HepG2 (cell line): ENCODE data around the gene ENO2. TPM values are rescaled to one million over a fixed set of nuclear protein-coding genes. Genes with fewer than 3 reads are reported as not detected.

Experiments
- ATAC-seq: fragments of 200-7000 bp; cut with Tn5 transposase; 3 replicates; pipeline ENCODE4 v1.9.1; 2020; ENCODE audit warnings: mild to moderate bottlenecking, moderate library complexity
- BruUV-seq: library from RNA; stranded (reverse); fragments of 400-500 nt; replicated peaks from 2 replicates; lab custom pipeline; 2021; lab: Mats Ljungman, UMichigan
- CTCF ChIA-PET: fragments of 300-600 bp; formaldehyde crosslinking; extraction: SDS; loops from one replicate; lab custom pipeline; 2021; ENCODE audit warnings: low total read pairs, inconsistent platforms, low intra/inter-chr PET ratio; lab: Yijun Ruan, JAX
- POLR2A ChIA-PET: fragments of 350-600 bp; sonication (Branson Sonifier 250); formaldehyde crosslinking; loops from one replicate; lab custom pipeline; 2020; ENCODE audit warnings: antibody characterized with exemption, inconsistent platforms; lab: Yijun Ruan, JAX
- DNase-seq: peaks from one replicate; pipeline ENCODE4 v3.0.0-alpha.2; 2015; ENCODE audit warnings: low spot score
- FAIRE-seq: peaks from 3 replicates; lab custom pipeline; 2011; peaks lifted over from hg19 to GRCh38; lab: Jason Lieb, UNC
- H2AFZ ChIP-seq: one replicate; pipeline ENCODE4 v1.6.1; 2011; ENCODE audit warnings: low read length, inconsistent platforms
- H3K27ac ChIP-seq: fragments of 300-600 bp; 3 replicates; pipeline ENCODE4 v1.8.0; 2011; ENCODE audit warnings: mixed run types, mild to moderate bottlenecking, mixed read lengths, low read length, inconsistent platforms; ENCODE audit not compliant: insufficient read depth; ENCODE audit errors: extremely low read length
- H3K27me3 ChIP-seq, 2 experiments: fragments of 200-600 bp in 1 of 2; 2 replicates in 1 of 2; 3 replicates in 1 of 2; pipeline versions ENCODE4 v1.6.0 to v1.8.0; 2011; ENCODE audit warnings: low read length in 2 of 2, mild to moderate bottlenecking in 2 of 2, moderate library complexity in 2 of 2, inconsistent platforms in 1 of 2; ENCODE audit not compliant: insufficient read depth in 2 of 2, control insufficient read depth in 1 of 2
- H3K36me3 ChIP-seq, 2 experiments: fragments of 200-600 bp in 1 of 2; replicated peaks in 1 of 2; 2 replicates in 1 of 2; 3 replicates in 1 of 2; pipeline versions ENCODE4 v1.5.1 to v1.8.0; 2011; ENCODE audit warnings: low read length in 2 of 2, inconsistent platforms in 1 of 2; ENCODE audit not compliant: insufficient read depth in 2 of 2, control insufficient read depth in 1 of 2
- H3K4me1 ChIP-seq: 2 replicates; pipeline ENCODE4 v1.5.1; 2012; ENCODE audit warnings: low read length, inconsistent platforms; ENCODE audit not compliant: insufficient read depth
- H3K4me2 ChIP-seq: 2 replicates; pipeline ENCODE4 v1.6.0; 2011; ENCODE audit warnings: low read depth, low read length, inconsistent platforms
- H3K4me3 ChIP-seq, 3 experiments: fragments of 200-600 bp in 1 of 3; sonication (generic), shearing (Covaris generic) in 1 of 3; replicated peaks in 1 of 3; 2 replicates each; pipeline ENCODE4 v1.5.1; 2011 to 2016; ENCODE audit warnings: low read length in 3 of 3, inconsistent platforms in 2 of 3, low read depth in 2 of 3, mild to moderate bottlenecking in 2 of 3, control low read depth in 1 of 3, mixed read lengths in 1 of 3; ENCODE audit not compliant: insufficient read depth in 1 of 3
- H3K79me2 ChIP-seq: one replicate; pipeline ENCODE4 v1.6.1; 2011; ENCODE audit warnings: low read length, inconsistent platforms; ENCODE audit not compliant: insufficient read depth
- H3K9ac ChIP-seq: 2 replicates; pipeline ENCODE4 v1.6.0; 2011; ENCODE audit warnings: mild to moderate bottlenecking, low read depth, low read length, inconsistent platforms; ENCODE audit not compliant: insufficient read depth
- H3K9me3 ChIP-seq: 2 replicates; pipeline ENCODE4 v1.5.1; 2012; ENCODE audit warnings: mild to moderate bottlenecking, low read length
- H4K20me1 ChIP-seq: 2 replicates; pipeline ENCODE4 v1.6.0; 2011; ENCODE audit warnings: inconsistent platforms, mild to moderate bottlenecking, low read length, moderate library complexity; ENCODE audit not compliant: insufficient read depth
- ELF3 ChIP-seq: IDR thresholded peaks from 2 replicates; pipeline ENCODE4 v1.6.1; 2016; ENCODE audit warnings: missing genetic modification reagents, missing compliant biosample characterization
- GMEB1 ChIP-seq: sonication (generic); formaldehyde crosslinking; IDR thresholded peaks from 2 replicates; pipeline ENCODE4 v1.5.1; 2020; ENCODE audit warnings: missing genetic modification reagents, mild to moderate bottlenecking, borderline replicate concordance
- MATR3 ChIP-seq: sonication (generic); formaldehyde crosslinking; IDR thresholded peaks from 2 replicates; pipeline ENCODE4 v1.4.0; 2020; ENCODE audit warnings: missing genetic modification reagents
- MED1 ChIP-seq: sonication (generic); formaldehyde crosslinking; IDR thresholded peaks from 2 replicates; pipeline ENCODE4 v1.4.0; 2020; ENCODE audit warnings: missing genetic modification reagents
- ZNF280D ChIP-seq: sonication (generic); formaldehyde crosslinking; IDR thresholded peaks from 2 replicates; pipeline ENCODE4 v1.5.1; 2020; ENCODE audit warnings: mild to moderate bottlenecking, missing genetic modification reagents
- ZNF597 ChIP-seq: sonication (generic); formaldehyde crosslinking; IDR thresholded peaks from 2 replicates; pipeline ENCODE4 v1.5.0; 2020; ENCODE audit warnings: missing genetic modification reagents
- WGBS: methylation state at CpG from one replicate; pipeline ENCODE4 v1.1.6; 2017; ENCODE audit warnings: low lambda C conversion rate; 5-methylcytosine and 5-hydroxymethylcytosine counted together
- in situ Hi-C: cut with HindIII; loops from 2 replicates; pipeline ENCODE4 v1.10.0; 2017; ENCODE audit warnings: low pct_unique_long_range_greater_than_20kb; ENCODE audit not compliant: extremely low pct_ligation_motif_present
- intact Hi-C: fragments of 100-400 bp; cut with micrococcal nuclease; formaldehyde crosslinking; loops from one replicate; pipeline ENCODE4 v1.10.0; 2022; ENCODE audit not compliant: unreplicated experiment
- polyA plus RNA-seq, 8 experiments: library from polyadenylated mRNA; depleted of rRNA in 3 of 8; stranded (reverse) in 7 of 8; unstranded in 1 of 8; fragments of >200 nt; fragmentation: Illumina TruSeq in 4 of 8; extraction: Trizol in 4 of 8; gene quantifications; 2 replicates each; pipeline versions ENCODE4 v1.2.1 to v1.2.3, GENCODE V29; 2011 to 2016; ENCODE audit warnings: low read depth in 4 of 8, missing spikeins in 1 of 8, mixed read lengths in 1 of 8; ENCODE audit not compliant: insufficient read depth in 1 of 8
- total RNA-seq, 5 experiments: library from RNA; depleted of rRNA; stranded (reverse); fragments of >200 nt; fragmentation: Illumina TruSeq; extraction: Trizol; gene quantifications; 2 replicates each; pipeline ENCODE4 v1.2.3, GENCODE V29; 2016; ENCODE audit warnings: low read depth in 1 of 5
- TF ChIP-seq, protein P1 (sequence below): sonication (generic); formaldehyde crosslinking; IDR thresholded peaks from 2 replicates; pipeline ENCODE4 v1.4.0; 2020; ENCODE audit warnings: missing genetic modification reagents
- TF ChIP-seq, protein P2 (sequence below): sonication (generic); formaldehyde crosslinking; IDR thresholded peaks from 2 replicates; pipeline ENCODE4 v1.4.0; 2020; ENCODE audit warnings: missing genetic modification reagents

Gene ENO2
- total and polyA plus RNA-seq, 2 of the 13 experiments (the other 11 are each of a cell fraction or from before 2014, with no cell fraction given), result 19.3 to 136 TPM

GRCh38 chr12:6945613-6946012 is 31.2 kb downstream of the ENO2 start (continued):
- TF ChIP-seq ZNF280D (CRISPR knock-in tag) (no peak), MATR3 (CRISPR knock-in tag) (no peak)
- TF ChIP-seq, protein P1, sequence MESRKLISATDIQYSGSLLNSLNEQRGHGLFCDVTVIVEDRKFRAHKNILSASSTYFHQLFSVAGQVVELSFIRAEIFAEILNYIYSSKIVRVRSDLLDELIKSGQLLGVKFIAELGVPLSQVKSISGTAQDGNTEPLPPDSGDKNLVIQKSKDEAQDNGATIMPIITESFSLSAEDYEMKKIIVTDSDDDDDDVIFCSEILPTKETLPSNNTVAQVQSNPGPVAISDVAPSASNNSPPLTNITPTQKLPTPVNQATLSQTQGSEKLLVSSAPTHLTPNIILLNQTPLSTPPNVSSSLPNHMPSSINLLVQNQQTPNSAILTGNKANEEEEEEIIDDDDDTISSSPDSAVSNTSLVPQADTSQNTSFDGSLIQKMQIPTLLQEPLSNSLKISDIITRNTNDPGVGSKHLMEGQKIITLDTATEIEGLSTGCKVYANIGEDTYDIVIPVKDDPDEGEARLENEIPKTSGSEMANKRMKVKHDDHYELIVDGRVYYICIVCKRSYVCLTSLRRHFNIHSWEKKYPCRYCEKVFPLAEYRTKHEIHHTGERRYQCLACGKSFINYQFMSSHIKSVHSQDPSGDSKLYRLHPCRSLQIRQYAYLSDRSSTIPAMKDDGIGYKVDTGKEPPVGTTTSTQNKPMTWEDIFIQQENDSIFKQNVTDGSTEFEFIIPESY, result peak; percentile 18; the same call in 1 of the 2 replicates

DNA sequence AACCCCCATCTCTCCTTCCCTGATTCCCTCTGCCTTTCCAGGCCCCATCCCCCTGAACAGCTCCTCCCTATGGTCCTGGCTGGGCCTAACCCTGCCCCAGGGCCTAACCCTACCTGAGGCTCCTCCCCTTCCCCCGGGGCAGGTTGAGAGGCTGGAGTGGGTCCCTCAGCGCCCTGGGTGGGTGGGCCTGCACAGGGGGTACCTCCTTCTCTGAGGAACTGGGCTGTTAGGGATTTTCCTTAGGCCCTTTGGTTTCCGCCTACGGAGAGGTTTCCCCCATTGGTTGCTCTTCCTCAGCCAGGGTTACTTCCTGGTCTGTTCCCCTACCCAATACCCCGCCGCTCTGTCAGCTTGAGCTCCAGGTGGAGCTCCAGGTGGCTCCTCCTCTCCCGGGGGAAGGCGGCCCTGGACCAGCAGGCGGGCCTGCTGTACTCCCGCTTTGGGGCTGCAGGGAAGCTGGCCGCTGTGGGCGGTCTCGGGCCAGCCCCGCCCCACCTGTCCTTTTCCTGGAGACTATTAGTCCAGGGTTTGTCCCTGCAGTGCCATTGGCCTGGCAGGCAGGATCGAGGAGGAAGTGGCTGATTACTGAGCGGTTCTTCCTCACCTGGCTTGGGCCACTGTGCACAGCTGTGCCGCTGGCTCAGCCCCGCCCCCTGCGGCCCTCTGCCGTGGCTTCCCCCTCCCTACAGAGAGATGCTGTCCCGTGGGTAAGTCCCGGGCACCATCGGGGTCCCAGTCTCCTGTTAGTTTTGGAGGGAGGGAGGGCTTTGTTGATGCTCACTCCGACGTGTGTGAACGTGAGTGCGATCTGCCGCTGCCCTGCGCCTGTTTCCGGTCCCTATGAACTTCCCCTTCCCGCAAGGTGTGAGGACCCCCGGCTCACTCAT is 31.9 kb downstream of the ENO2 start:
- FAIRE-seq (peak; percentile 98), ATAC-seq (peak; percentile 82), DNase-seq (peak; percentile 96)
- Histone ChIP-seq H2AFZ (peak overlapping the region; percentile 70), H3K4me3 (peak overlapping the region; percentile 52 to 89 (median 71)), H3K9ac (peak overlapping the region; percentile 69), H3K27me3 (no peaks in the 10 kb centered on the region), H3K4me1 (peaks cover 38% of the 10 kb centered on the region), H4K20me1 (no peaks in the 10 kb centered on the region), H3K79me2 (no peaks in the 10 kb centered on the region), H3K27ac (peak overlapping the region; percentile 73), H3K36me3 (no peaks in the 10 kb centered on the region), H3K4me2 (peak overlapping the region; percentile 92), H3K9me3 (no peaks in the 10 kb centered on the region)
- intact Hi-C loops (loop anchor here (1.0 kb wide), 1 partner anchor 16 kb away; no protein-coding TSS in a partner anchor), in situ Hi-C loops (loop anchor here (10.0 kb wide), 1 partner anchor 169 kb away; no protein-coding TSS in a partner anchor)
- ChIA-PET POLR2A (interaction anchor here (0.5 to 5.2 kb wide), 33 partner anchors 8 to 961 kb away, joined by 3 to 180 read pairs (median 5); partner anchors contain the start of genes C1RL, C1S, CDCA3 and CLSTN3), CTCF (interaction anchor here (1.1 to 2.1 kb wide), 3 partner anchors 16 to 77 kb away, joined by 3 to 6 read pairs (median 5); no protein-coding TSS in a partner anchor)
- under 1% methylated on average over 12 of the region's 32 CpGs for WGBS
- no TSS peak for BruUV-seq
- TF ChIP-seq MED1 (CRISPR knock-in tag) (peak; percentile 47), GMEB1 (CRISPR knock-in tag) (peak; percentile 37; the same call in 1 of the 2 replicates), ELF3 (CRISPR knock-in tag) (peak; percentile 92), ZNF597 (no peak)
- TF ChIP-seq, protein P2, sequence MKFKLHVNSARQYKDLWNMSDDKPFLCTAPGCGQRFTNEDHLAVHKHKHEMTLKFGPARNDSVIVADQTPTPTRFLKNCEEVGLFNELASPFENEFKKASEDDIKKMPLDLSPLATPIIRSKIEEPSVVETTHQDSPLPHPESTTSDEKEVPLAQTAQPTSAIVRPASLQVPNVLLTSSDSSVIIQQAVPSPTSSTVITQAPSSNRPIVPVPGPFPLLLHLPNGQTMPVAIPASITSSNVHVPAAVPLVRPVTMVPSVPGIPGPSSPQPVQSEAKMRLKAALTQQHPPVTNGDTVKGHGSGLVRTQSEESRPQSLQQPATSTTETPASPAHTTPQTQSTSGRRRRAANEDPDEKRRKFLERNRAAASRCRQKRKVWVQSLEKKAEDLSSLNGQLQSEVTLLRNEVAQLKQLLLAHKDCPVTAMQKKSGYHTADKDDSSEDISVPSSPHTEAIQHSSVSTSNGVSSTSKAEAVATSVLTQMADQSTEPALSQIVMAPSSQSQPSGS (CRISPR knock-in tag), result peak; percentile 54; the same call in 1 of the 2 replicates
